ENCODE results near the gene CLDN25.

The CLDN25 gene

GRCh38 chr11:113817162-113817561, 37.6 kb downstream of the CLDN25 start:
- no peak for TF ChIP-seq ELK4 (IDR thresholded peaks at IDR 0.05; ENCODE audit: borderline replicate concordance, low read depth, low read length)
- TF ChIP-seq ZNF747 (tag by site-specific recombination; IDR thresholded peaks at IDR 0.05), result no peak
- no peak for TF ChIP-seq ZNF223 (tag by site-specific recombination; IDR thresholded peaks at IDR 0.05)
- TF ChIP-seq PBX3 (CRISPR knock-in tag; IDR thresholded peaks at IDR 0.05), result no peak
- TF ChIP-seq ZIC2 (tag by site-specific recombination; IDR thresholded peaks at IDR 0.05), result no peak
- no peak for TF ChIP-seq GLI2 (tag by site-specific recombination; IDR thresholded peaks at IDR 0.05; ENCODE audit: borderline replicate concordance, low read depth)
- no peak for TF ChIP-seq MYNN (tag by site-specific recombination; IDR thresholded peaks at IDR 0.05; ENCODE audit: borderline replicate concordance)
- TF ChIP-seq SCRT1 (tag by site-specific recombination; IDR thresholded peaks at IDR 0.05; ENCODE audit: borderline replicate concordance), result no peak
- no peak for TF ChIP-seq ZNF274 (IDR thresholded peaks at IDR 0.05; ENCODE audit: low read length)
- no peak for TF ChIP-seq ZNF274 (tag by site-specific recombination; IDR thresholded peaks at IDR 0.05; ENCODE audit: borderline replicate concordance)
- TF ChIP-seq ZNF366 (tag by site-specific recombination; conservative IDR thresholded peaks at IDR 0.05), result no peak
- TF ChIP-seq ZNF302 (tag by site-specific recombination; IDR thresholded peaks at IDR 0.05; ENCODE audit: low read depth), result no peak
- TF ChIP-seq HOXC10 (CRISPR knock-in tag; IDR thresholded peaks at IDR 0.05), result no peak
- TF ChIP-seq ZNF10 (tag by site-specific recombination; IDR thresholded peaks at IDR 0.05), result no peak
- TF ChIP-seq ZNF398 (tag by site-specific recombination; IDR thresholded peaks at IDR 0.05), result no peak
- TF ChIP-seq KLF17 (tag by site-specific recombination; IDR thresholded peaks at IDR 0.05), result no peak
- no peak for TF ChIP-seq ZNF830 (tag by site-specific recombination; IDR thresholded peaks at IDR 0.05; ENCODE audit: low read depth)
- no peak for TF ChIP-seq ZNF660 (tag by site-specific recombination; IDR thresholded peaks at IDR 0.05)
- H3K27ac ChIP-seq (ENCODE audit: extremely low read depth, low read depth, low read length), result no peak overlapping the region
- H3K4me1 ChIP-seq (ENCODE audit: control insufficient read depth, insufficient read depth, low read length), result no peaks in the 10 kb centered on the region
- no peak overlapping the region for H3K4me3 ChIP-seq (ENCODE audit: low read depth, low read length)
- H3K9me3 ChIP-seq (ENCODE audit: control insufficient read depth, insufficient read depth, low read depth, low read length), result no peaks in the 10 kb centered on the region
- ChIA-PET CTCF (interaction anchor here (0.6 to 3.8 kb wide), 4 partner anchors 11 to 444 kb away, joined by 3 to 28 read pairs (median 4); no protein-coding TSS in a partner anchor), POLR2A (no interaction called here)
- H3K36me3 ChIP-seq (ENCODE audit: control insufficient read depth in 2 of 2, insufficient read depth in 1 of 2, low read length in 2 of 2), result peaks cover 0 to 70% of the 10 kb centered on the region in 2 experiments; a peak in 2 of 3 replicates

GRCh38 chr11:113817626-113818025, 38.0 kb downstream of the CLDN25 start:
- Histone ChIP-seq H3K9me3 (ENCODE audit: control insufficient read depth, insufficient read depth, low read depth, low read length) (no peaks in the 10 kb centered on the region), H3K27ac (ENCODE audit: extremely low read depth, low read depth, low read length) (no peak overlapping the region), H3K4me1 (ENCODE audit: control insufficient read depth, insufficient read depth, low read length) (no peaks in the 10 kb centered on the region), H3K4me3 (ENCODE audit: low read depth, low read length) (no peak overlapping the region), H3K36me3 (ENCODE audit: control insufficient read depth in 2 of 2, insufficient read depth in 1 of 2, low read length in 2 of 2) (peaks cover 2 to 70% of the 10 kb centered on the region in 2 experiments)
- ChIA-PET CTCF (interaction anchor here (0.6 to 3.8 kb wide), 3 partner anchors 11 to 444 kb away, joined by 3 to 28 read pairs (median 4); no protein-coding TSS in a partner anchor), POLR2A (no interaction called here)
- TF ChIP-seq ZBTB10 (tag by site-specific recombination; IDR thresholded peaks at IDR 0.05) (no peak), KLF16 (tag by site-specific recombination; IDR thresholded peaks at IDR 0.05) (no peak), ZNF501 (tag by site-specific recombination; IDR thresholded peaks at IDR 0.05) (no peak), ZNF776 (tag by site-specific recombination; IDR thresholded peaks at IDR 0.05; ENCODE audit: borderline replicate concordance) (no peak), IKZF3 (tag by site-specific recombination; IDR thresholded peaks at IDR 0.05) (no peak), ZNF600 (tag by site-specific recombination; IDR thresholded peaks at IDR 0.05) (no peak)

All from HEK293 (cell line).